Measurements from ENCODE around the gene KCNQ5. TPM values are rescaled to one million over a fixed set of nuclear protein-coding genes. Genes with fewer than 3 reads are reported as not detected.

The KCNQ5 gene
- total RNA-seq, 1 experiment from 2014 or later = 9.4 TPM

DNA sequence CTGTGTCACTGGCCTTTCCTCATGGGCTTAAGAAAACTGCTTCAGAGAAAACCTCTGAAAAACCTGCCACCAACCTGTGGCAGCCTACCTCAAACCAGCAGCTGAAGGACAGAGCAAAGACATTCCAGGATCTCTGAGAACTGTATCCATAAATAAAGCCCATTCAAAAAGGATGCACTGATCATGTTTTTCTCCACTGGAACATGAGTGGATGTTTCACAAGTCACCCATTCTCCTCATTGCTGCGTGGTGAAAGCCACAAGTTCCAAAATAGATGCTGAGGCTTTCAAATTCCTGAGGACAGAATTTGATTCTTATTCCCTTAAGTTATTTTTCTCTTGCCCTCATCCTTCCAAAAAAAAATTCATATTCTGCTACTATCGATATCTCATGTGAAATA, 322.8 kb downstream of the KCNQ5 start:
- no peaks in the 10 kb centered on the region; the same call in 1 of the 2 replicates for H3K4me1 ChIP-seq (ENCODE audit: control insufficient read depth, insufficient read depth, low read length)
- in situ Hi-C loops (cut with HindIII; ENCODE audit: low pct_unique_long_range_greater_than_20kb, low sequenced_read_pairs) (no loop called here), intact Hi-C loops (cut with micrococcal nuclease; ENCODE audit: unreplicated experiment) (no loop called here)
- no peak overlapping the region for H3K27ac ChIP-seq (ENCODE audit: low read length)
- no TSS peak for BruUV-seq (replicated peaks)
- no peaks in the 10 kb centered on the region for H3K9me3 ChIP-seq (ENCODE audit: control insufficient read depth, insufficient read depth, low read depth, low read length)
- DNase-seq (ENCODE audit: low read depth, low spot score) (no peak), ATAC-seq (no peak)
- ChIA-PET CTCF (no interaction called here), POLR2A (no interaction called here)
- no peaks in the 10 kb centered on the region for H3K27me3 ChIP-seq (ENCODE audit: control insufficient read depth, insufficient read depth, low read length)
- H3K4me3 ChIP-seq (ENCODE audit: low read depth in 2 of 2, low read length in 2 of 2) = no peak overlapping the region
- TF ChIP-seq, protein P1, sequence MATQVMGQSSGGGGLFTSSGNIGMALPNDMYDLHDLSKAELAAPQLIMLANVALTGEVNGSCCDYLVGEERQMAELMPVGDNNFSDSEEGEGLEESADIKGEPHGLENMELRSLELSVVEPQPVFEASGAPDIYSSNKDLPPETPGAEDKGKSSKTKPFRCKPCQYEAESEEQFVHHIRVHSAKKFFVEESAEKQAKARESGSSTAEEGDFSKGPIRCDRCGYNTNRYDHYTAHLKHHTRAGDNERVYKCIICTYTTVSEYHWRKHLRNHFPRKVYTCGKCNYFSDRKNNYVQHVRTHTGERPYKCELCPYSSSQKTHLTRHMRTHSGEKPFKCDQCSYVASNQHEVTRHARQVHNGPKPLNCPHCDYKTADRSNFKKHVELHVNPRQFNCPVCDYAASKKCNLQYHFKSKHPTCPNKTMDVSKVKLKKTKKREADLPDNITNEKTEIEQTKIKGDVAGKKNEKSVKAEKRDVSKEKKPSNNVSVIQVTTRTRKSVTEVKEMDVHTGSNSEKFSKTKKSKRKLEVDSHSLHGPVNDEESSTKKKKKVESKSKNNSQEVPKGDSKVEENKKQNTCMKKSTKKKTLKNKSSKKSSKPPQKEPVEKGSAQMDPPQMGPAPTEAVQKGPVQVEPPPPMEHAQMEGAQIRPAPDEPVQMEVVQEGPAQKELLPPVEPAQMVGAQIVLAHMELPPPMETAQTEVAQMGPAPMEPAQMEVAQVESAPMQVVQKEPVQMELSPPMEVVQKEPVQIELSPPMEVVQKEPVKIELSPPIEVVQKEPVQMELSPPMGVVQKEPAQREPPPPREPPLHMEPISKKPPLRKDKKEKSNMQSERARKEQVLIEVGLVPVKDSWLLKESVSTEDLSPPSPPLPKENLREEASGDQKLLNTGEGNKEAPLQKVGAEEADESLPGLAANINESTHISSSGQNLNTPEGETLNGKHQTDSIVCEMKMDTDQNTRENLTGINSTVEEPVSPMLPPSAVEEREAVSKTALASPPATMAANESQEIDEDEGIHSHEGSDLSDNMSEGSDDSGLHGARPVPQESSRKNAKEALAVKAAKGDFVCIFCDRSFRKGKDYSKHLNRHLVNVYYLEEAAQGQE (IDR thresholded peaks at IDR 0.05; ENCODE audit: insufficient read depth in 1 of 2, low read depth in 2 of 2, low read length in 1 of 2) = no peak
- TF ChIP-seq, protein P2, sequence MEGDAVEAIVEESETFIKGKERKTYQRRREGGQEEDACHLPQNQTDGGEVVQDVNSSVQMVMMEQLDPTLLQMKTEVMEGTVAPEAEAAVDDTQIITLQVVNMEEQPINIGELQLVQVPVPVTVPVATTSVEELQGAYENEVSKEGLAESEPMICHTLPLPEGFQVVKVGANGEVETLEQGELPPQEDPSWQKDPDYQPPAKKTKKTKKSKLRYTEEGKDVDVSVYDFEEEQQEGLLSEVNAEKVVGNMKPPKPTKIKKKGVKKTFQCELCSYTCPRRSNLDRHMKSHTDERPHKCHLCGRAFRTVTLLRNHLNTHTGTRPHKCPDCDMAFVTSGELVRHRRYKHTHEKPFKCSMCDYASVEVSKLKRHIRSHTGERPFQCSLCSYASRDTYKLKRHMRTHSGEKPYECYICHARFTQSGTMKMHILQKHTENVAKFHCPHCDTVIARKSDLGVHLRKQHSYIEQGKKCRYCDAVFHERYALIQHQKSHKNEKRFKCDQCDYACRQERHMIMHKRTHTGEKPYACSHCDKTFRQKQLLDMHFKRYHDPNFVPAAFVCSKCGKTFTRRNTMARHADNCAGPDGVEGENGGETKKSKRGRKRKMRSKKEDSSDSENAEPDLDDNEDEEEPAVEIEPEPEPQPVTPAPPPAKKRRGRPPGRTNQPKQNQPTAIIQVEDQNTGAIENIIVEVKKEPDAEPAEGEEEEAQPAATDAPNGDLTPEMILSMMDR (IDR thresholded peaks at IDR 0.05) = no peak
- TF ChIP-seq POLR2AphosphoS5 (IDR thresholded peaks at IDR 0.05; ENCODE audit: low read depth, low read length) (no peak), TCF7L2 (IDR thresholded peaks at IDR 0.05; ENCODE audit: low read depth, low read length) (no peak), SIN3A (IDR thresholded peaks at IDR 0.05; ENCODE audit: borderline replicate concordance, insufficient read depth, low read depth, low read length) (no peak)
- H3K36me3 ChIP-seq (ENCODE audit: control insufficient read depth, insufficient read depth, low read length) = no peaks in the 10 kb centered on the region

DNA sequence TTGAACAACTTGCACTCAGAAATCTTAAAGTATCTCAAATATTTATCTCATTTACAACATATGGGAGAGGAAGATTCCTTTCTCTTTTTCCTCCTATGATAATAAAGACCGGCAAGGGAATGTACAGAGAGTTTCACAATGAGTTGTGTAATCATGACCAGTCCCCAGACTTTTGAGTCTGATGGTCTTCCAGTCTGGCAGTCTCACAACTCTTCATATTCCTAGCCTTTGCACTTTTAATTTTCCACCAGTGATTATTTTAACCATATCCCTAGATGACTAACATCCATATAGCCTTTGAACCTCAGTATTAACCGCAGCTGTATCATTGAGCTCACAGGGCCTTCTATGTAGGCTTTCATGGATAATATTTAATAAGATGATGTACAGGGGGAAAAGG, 324.9 kb downstream of the KCNQ5 start:
- in situ Hi-C loops (cut with HindIII; ENCODE audit: low pct_unique_long_range_greater_than_20kb, low sequenced_read_pairs) = no loop called here
- intact Hi-C loops (cut with micrococcal nuclease; ENCODE audit: unreplicated experiment) = no loop called here
- no peaks in the 10 kb centered on the region; the same call in 1 of the 2 replicates for H3K4me1 ChIP-seq (ENCODE audit: control insufficient read depth, insufficient read depth, low read length)
- H3K27me3 ChIP-seq (ENCODE audit: control insufficient read depth, insufficient read depth, low read length) = no peaks in the 10 kb centered on the region
- no peak overlapping the region for H3K4me3 ChIP-seq (ENCODE audit: low read depth in 2 of 2, low read length in 2 of 2)
- CTCF ChIA-PET = no interaction called here
- no peak for DNase-seq (ENCODE audit: low read depth, low spot score)
- no peak overlapping the region for H3K27ac ChIP-seq (ENCODE audit: low read length)
- H3K36me3 ChIP-seq (ENCODE audit: control insufficient read depth, insufficient read depth, low read length) = no peaks in the 10 kb centered on the region
- no peak for ATAC-seq
- TF ChIP-seq, protein P1 (IDR thresholded peaks at IDR 0.05; ENCODE audit: insufficient read depth in 1 of 2, low read depth in 2 of 2, low read length in 1 of 2) = no peak
- TF ChIP-seq POLR2AphosphoS5 (IDR thresholded peaks at IDR 0.05; ENCODE audit: low read depth, low read length) (no peak), TCF7L2 (IDR thresholded peaks at IDR 0.05; ENCODE audit: low read depth, low read length) (no peak), SIN3A (IDR thresholded peaks at IDR 0.05; ENCODE audit: borderline replicate concordance, insufficient read depth, low read depth, low read length) (no peak)
- TF ChIP-seq, protein P2 (IDR thresholded peaks at IDR 0.05) = no peak
- no TSS peak for BruUV-seq (replicated peaks)
- H3K9me3 ChIP-seq (ENCODE audit: control insufficient read depth, insufficient read depth, low read depth, low read length) = no peaks in the 10 kb centered on the region
- POLR2A ChIA-PET = no interaction called here

All from Panc1 (cell line).